Hematopoietic multipotent progenitor cell treated with erythropoietin and hydrocortisone succinate and interleukin-3 and kit ligand, for 17 days (in vitro differentiated cells): ENCODE measurements around the gene FHIT.

Experiments used
- DNase-seq: peaks from one replicate; pipeline ENCODE4 v3.0.0-alpha.2; 2015; ENCODE audit warnings: low spot score

The FHIT gene

DNA sequence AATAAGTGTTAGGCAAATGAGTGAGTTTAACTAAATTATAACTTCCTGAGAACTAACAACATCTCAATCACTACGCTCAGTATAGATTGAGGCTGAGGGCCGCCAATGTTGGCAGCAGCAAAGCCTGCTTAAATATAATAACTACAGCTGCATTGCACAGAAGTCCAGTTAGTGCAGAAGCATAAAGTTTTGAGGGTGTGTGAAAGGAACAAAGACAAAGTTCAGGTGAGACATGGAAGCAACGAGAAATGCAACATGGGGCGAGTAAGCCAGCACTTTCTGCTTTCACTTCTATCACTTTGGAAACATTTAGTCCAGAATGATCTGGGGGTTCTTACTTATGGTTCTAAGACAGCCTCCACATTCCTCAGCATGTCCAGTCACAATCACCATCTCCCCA lies 1149.1 kb downstream of the FHIT start:
- no peak for DNase-seq

DNA sequence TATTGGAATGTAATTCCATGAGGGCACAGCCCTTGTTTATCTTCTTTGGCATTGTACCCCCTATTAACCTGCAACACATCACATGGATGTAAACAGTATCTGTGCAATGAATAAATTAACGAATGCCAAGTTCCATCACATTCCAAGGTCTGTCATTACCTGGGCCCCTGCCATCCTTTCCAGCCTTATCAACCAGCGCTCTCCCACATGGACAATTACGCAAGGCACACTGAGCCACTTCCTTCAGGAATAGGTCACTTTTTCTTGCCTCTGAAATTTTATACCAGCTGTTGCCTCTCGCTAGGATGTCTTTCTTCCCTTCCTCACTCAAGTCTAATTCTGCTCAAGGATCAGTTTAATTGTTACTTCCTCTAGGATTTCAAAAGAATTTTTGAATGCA lies 1149.6 kb downstream of the FHIT start:
- no peak for DNase-seq

DNA sequence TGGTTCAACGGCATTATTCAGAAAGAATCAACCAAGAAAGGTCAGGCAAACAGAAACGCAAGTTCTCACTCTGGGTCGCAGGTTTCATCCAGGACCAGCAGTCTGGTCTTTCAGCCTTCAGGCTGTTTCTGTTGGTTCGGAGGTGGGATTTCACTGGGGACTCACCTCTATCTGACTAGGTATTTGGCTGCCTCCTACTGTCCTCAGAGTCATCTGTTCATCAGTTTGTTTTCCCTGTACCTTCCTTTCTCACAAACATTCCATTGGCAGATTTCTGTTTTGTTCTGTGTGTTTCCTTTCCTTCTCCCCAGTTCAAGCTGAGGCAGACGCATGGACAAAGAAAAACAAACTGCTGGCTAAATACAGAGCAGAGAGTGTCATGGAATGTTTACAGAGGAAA lies 1154.8 kb downstream of the FHIT start:
- DNase-seq = no peak

DNA sequence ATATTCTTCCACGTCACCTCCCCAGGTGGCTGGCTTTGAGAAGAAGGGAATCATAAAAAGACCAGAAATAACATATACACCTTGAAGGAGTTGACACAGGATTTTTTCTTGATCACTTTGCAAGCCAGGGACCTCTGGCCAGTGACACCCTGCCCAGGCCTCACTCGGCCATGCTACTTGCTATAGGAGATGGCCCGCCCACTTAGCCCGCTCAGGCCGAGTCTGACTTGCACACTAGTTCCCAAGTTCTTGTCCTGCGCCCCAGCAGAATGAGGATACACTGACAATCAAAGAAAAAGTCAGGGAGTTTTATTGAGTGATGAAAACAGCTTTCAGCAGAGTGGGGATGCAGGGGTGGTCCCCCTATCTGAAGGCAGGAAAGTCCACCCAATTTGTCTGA lies 1155.3 kb downstream of the FHIT start:
- no peak for DNase-seq

DNA sequence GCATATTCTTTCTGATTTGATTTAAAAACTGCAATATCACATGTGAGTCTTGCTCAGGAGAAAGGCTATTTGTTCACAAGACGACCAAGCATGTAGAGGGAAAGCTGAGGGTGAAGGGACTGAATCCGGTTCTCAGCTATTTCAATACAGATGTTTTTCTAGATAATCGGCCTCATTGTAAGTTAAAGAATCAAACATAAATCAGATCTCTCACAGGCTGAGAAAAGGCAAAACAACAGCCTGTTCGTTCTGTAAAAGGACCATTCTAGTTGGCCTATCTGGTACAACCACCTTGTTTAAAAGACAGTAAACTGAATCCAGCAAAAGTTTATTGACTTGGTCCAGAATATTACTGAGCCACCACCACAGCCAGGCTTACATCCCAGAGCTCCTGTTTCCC lies 1155.7 kb downstream of the FHIT start:
- DNase-seq = no peak

DNA sequence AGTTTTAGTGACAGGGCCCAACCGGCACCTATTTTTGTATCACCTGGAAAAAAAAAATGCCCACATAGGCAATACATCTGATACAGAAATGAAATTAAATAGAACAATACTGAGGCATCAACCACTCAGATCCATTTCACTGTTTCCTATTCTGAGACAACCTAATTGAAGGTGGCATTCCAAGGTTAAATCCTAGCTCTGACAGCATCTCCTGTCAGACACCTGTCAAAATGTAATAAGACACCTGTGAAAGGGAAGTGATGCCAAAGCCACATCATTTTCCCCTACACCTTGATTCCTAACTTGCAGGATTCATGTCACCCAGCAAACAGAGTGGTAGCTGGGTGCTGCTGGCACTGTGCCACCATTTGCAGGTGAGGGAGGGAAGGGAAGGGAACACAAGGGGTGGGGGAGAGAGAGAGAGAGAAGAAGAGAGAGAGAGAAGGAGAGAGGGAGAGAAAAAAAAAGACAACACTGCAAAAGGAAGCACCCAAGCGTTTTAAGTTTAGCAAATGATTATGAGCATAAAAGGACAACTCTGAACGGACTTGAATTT lies 1156.8 kb downstream of the FHIT start:
- no peak for DNase-seq

DNA sequence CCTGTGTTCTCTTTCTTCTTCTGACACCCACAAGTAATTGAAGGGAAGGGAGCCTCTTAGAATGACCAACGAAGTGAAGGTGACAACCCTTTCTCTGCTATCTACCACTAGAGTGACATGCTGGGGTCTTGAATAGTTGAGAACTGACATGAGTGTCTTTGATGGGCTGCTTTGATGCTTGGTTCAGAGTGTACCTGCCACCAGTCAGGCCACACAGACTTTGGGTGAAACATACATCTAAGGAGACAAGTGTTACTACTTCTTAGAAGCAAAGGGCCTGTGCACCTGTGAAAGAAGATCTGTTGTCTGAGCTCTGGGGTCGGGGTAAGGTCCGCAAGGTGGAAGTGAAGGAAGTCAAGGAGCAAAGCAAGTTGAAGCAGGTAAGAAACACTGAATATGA lies 1160.7 kb downstream of the FHIT start:
- no peak for DNase-seq

DNA sequence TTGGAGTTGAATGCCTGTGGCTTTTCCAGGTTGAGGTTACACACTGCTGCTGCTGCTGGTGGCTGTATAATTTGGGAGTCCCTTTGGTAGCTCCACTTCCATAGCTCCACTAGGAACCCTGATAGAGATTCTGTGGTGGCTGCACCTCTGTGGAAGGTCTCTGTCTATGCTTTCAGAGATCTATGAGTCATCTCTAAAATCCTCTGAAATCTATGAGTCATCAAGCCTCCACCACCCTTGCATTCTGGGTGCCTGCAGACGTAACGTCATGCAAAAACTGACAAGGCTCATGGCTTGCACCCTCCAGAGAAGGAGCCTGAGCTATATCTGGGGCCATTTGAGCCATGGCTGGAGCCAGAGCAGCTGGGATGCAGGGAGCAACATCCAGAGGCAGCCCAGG lies 1164.4 kb downstream of the FHIT start:
- no peak for DNase-seq

DNA sequence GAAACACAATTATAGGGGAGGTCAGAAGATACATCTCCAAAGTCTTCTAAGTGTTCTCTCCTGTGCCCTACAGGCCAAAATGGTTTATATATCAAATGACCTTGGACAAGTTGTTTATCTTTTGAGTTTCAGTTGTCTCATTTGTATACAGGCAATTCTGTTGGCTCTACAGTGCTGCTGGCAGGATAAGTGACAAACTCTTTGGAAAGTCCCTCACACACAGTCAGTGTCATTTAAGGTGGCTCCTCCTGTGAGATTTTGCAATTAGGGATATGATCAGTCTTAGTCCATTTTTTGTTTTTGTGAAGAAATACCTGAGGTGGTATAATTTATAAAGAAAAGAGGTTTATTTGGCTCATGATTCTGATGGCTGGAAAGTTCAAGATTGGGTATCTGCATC lies 1165.6 kb downstream of the FHIT start:
- no peak for DNase-seq

DNA sequence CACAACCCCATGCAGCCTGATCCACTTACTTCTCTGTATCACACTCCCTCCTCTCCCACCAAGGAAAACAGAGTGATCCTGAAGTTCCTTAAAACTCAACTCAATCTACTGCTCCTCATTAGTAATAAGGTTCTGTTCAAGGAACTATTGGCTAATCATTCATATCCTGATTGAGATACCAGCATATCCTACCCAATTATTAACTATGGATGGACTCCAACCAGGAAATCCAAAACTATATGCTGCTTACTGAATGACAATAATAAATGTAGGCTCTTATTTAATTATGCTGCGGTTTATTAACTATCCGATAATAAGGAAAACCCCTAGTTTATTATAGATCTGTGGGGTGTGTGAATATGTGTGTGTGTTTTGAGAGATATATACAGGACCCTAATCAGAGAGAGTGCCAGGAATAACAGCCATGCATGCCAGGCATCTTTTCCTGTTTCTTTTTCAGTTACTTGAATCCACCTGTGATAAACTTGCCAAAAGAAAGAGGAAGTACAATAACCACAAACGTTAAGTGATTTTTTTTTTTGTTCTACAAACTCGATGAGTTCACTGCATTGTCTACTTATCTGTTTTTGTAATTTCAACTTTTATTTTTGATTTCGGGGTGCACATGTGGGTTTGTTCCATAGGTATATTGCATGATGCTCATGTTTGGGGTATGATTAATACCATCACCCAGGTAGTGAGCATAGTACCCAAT lies 1169.7 kb downstream of the FHIT start:
- DNase-seq = no peak

DNA sequence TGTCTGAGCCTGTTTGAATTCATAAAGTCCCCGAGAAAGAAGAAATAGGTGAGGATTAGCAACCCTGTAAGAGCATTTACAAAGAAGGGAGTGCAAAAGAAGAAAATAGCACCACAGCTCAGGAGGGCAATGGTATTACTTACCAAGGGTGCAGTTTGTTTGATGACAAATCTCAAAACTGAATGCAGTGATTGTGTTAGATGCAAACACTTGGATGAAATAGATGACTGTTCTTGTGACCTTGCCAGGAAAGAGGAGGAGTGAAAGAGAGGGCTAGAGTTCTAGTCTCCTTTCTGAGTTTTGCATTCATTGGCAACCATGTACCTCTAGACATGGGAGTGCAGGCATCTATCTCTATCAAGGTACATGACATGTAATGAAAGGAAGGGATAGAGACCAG lies 1170.6 kb downstream of the FHIT start:
- no peak for DNase-seq

DNA sequence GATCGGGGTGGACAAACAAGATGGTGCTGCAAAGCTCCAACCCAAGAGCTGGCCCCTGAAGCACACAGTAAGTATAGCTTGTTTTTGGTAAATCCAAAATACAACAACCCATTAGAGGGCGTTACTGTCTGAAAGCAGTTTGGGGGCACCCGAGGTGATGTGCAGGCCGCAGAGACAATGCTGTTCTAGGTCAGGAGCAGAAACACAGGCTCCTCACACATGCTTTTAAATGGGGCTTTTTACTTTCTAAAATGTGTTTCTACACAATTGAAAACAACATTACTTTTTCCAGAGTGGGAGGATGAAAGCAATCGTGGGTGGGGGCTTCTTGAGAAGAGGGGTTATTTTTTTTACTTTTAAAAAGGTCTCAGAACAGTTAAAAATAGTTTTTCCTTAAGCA lies 1172.2 kb downstream of the FHIT start:
- DNase-seq = no peak

DNA sequence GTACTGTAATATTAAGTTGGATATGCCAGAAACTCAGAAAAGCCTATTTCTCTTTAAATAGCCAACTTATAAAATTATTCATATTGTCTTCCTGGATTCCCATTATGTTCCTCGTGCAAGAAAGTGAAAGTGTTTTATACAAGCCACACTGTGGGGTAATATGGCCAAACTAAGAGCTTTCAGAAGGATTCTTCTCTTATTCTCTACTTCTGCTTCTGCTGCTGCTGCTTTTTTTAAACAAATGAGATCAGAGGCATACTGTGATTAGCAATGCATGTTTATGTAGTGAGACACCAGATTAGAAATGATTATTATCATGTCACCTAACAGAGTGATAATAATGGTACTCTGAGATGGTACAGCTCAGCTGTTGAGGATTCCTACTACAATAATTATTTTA lies 1174.9 kb downstream of the FHIT start:
- DNase-seq = no peak

DNA sequence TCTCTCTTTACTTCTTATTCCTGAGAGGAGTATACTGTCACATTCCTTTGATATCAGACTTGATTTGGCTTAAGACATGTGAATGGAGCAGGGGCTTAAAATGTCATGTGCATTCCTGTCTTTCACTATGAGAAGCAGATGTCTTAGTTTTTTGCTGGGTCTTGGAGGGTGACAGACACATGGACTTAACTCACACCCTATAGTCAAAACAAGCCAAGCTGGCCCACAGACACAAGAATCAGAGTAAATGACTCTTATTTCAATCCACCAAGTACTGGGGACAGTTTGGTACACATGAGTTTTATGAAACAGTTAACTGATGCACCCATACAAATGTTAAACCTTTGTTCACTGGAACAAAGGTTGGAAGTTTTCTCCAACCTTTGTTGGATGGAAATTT lies 1177.3 kb downstream of the FHIT start:
- no peak for DNase-seq

DNA sequence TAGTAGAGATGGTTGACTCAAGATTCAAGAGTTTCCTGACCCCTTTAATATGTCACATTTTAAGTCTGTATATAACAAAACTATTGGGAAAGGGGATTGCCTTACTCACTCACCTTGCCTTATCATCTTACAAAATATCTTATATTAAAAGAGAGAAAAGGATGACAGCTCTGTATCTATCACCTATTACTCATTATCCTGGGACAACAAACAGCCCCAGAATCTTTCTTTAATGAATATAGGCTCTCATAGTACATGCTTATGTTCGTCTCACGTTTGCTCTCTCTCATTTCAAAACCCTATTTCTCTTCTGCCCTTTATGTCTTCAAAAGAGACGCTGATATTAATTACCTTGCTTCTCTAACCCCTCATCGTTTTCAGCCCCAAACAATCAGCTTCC lies 1178.0 kb downstream of the FHIT start:
- DNase-seq = no peak

DNA sequence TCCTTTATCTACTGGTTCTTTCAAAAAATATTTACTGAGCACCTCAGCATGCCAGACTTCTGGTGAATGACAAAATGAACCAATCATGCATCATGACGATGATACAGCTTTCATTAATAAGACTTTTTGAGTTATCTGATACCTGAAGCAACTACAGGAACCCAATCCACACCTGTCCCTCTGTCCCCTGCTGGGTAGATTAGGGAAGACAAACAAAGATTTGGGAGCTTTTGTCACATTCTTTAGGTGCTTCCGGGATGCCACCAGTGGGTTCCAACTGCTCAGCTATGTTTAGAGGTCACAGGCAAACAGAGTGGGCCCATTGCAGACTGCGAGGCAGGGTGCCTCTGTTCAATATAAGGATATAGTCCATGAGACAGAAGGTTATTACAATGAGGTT lies 1180.9 kb downstream of the FHIT start:
- DNase-seq = no peak

DNA sequence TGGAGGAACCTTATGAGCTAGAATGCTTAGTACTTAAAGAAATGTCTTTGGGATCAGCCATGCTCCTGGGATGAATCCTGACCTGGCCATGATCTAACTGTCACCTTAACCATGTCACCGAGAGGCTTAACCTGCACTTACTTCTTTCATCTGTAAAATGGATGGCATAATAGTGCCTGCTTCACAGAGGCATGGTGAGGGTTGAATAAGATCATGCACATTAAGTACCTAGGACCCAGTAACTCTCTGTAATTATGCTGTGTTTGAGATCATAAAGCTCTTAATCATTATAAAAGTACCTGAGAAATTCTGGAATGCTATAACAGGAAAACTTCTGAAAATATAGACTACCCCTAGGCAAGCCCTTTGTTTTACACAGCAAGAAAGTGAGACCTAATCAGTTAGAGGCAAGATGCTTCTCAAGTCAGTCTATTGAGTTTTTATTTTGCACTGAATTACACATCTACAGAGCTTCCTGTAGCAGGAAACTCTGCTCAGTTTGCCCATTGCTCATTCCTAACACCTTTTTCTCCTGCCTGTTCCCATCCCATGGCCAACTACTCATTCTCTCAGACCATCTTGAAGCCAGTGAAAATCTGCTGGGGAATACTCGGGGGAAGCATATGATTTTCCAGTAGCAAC lies 1185.9 kb downstream of the FHIT start:
- DNase-seq = no peak

DNA sequence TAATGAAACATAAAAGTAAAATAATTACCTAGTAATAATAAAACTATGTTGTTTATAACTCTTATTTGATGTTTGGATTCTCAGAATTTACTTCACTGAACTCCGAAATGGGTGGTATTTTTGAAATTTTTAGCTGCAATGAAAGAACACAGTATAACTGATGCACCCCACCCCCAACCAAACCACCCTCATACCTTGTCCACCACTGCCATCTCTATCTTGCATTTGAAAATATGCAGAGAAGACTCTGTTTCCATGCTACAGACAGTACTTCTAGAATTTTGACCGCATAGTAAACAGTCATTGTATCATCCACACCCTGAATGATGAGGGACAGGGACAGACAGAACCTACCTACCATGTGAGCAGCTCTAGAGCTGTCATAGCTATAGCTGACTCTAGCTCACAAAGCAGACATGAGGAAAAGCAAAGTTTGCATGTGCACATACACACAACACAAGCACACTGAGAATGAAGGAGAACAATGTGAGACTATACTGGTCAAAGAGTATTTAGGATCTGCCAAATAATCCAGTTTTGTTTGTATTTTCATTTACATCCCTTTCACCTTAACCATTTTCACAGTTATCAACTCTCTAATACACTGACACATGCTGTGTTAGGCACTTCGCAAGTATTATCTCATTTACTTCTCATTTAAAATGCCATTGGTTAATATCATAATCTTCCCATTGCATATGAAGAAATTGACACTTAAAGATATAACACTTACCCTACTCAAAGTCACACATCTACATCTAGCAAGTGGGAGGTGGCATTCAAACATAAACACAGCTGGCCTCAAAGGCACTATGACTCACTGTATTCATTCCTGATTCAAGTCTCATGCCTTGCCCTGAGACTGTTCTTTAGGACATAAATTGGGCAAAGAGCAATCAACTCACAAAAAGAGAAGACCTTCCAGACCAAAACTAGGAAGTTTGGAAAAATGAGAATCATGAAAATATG lies 1186.8 kb downstream of the FHIT start:
- no peak for DNase-seq

DNA sequence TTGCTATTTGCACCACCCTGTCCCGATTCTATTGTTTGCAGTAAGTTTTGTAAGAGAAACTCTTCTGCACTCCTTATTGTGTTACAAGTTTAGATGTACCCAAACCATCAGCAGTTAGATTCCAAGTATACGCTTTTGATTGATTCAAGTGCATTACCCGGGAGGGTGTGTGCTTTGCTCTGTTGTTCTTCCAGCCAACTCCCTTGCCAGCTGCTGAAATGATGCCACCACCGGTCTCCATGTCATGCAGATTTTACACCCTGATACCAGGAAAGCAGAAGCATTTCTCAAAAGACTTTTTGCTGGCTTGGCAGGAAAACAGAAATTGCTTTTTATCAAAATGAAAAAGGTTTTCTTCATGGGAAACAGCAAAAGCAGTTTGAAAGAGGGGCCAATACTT lies 1194.8 kb downstream of the FHIT start:
- no peak for DNase-seq

DNA sequence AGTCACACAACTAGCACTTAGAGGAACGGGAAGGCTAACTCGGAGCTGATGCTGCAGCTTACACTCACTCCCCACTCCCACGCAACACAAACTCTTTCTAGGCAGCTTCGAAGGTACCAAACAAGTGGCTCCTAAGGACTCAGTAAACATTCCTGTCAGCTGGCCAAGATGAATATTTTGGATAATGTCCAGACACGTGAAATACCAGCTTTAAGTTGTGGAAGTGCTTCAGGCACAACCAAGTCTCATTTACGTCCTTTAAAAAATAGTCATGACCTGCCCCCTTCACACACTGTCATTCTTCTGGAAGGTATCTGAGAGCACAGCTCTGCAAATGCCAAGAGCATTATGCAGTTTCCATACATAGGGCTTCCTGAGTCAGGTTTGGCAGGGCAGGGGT lies 1195.5 kb downstream of the FHIT start:
- DNase-seq = no peak

DNA sequence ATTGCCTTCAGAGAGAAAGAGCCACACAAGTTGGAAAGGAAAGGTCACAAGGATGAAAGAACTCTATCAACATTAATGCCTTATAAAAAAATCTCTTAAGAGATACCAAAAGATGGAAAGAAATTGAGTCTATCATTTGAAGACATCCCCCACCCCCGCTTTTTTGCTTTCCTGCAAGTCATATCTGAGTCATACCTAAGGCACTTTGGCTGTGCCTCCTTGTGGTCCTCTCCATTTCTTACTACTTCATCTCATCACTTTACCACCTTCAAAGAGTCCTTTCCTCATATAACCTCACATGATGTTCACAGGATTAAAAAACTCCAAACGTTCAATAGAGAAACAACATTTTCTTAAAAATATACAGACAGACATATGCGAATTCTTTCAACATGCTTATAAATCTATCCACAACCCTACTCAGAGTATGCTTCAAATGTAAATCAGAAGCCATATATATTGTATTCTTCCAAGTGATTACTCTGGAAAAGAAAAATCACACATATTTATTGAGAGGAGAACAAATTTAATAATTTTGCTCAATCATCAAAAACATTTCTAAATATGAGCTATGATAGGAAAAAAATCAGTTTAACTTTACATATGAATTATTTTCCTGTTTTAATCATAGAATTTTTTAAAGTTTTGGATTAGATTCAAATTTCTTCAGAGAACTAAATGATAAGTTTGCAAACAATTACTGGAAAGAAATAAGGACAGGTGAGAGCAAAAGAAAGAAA lies 1197.6 kb downstream of the FHIT start:
- no peak for DNase-seq

DNA sequence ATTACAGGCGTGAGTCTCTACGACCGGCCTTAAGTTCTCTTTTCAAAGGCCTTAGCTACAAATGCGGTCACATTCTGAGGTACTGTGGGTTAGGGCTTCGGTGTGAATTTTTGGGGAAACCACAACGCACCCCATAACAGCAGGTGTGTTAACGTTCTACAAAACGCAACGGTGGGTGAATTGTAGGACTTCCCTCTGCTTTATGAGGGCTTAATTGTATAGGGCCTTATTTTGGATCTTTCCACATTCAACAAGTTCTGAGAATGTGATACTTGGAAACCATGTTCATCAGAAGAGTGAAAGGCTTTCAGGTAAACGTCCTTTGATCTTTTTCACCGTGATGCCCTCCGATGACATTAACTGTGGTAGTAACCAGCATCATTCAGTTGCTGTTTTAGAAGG lies 1202.8 kb downstream of the FHIT start:
- DNase-seq = no peak
